ENCODE results near the gene C11orf24. TPM values are rescaled to one million over a fixed set of nuclear protein-coding genes. Genes with fewer than 3 reads are reported as not detected.

The C11orf24 gene
- total and polyA plus RNA-seq, 2 experiments from 2014 or later, result 89.4 to 105 TPM

DNA sequence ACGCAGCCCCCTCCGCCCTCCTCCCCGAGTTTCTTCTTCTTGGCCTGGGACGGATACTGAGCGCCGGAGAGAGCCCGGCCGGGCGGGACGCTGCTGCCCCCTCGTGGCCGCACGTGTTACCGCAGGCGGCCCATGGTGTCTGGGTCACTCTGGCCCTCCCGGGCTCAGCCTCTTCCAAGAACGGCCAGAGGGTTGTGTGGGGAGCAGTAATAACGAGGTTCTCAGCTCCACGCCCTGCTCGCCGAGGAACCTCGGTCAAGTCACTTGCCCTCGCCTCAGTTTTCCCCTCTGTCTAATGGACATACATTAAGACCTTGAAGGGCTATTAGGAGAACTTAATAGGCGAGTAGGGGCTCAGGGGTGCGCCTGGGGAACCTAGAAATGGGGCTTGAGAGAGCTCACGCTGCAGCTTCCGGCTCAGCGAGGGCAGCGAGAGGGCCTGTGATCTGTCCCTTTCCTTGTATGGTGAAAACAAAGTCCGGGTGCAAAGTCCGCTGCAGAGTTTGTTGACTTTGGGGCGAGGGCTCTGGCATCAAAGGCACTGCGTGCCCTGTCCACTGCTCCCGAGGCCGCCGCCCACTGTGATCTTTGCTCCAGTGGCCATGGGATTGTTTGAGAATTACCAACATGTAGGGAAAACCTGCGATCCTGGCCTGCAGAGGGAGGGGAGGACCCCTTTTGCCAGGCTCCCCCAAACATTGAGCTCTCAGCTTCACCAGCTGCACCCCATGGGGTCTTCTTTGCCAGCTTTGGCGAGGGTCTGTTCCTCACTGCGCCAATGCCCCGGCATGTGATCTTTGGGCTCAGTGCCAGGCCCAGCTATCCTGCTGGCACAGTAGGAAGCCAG is 26.3 kb upstream of the C11orf24 start:
- Histone ChIP-seq H3K9me3 (ENCODE audit: low read depth) (no peaks in the 10 kb centered on the region), H3K27me3 (replicated peaks; ENCODE audit: insufficient read depth) (no peaks in the 10 kb centered on the region), H3K79me2 (ENCODE audit: insufficient read depth) (no peaks in the 10 kb centered on the region), H3K4me1 (ENCODE audit: insufficient read depth) (no peaks in the 10 kb centered on the region), H3K9me2 (ENCODE audit: insufficient read depth) (no peaks in the 10 kb centered on the region), H3K27ac (no peak overlapping the region), H3F3A (ENCODE audit: insufficient read depth) (no peaks in the 10 kb centered on the region), H3K4me2 (ENCODE audit: unreplicated experiment) (no peak overlapping the region), H2AFZ (peak overlapping the region; percentile 75), H4K20me1 (ENCODE audit: insufficient read depth) (no peaks in the 10 kb centered on the region), H3K36me3 (ENCODE audit: low read depth) (no peaks in the 10 kb centered on the region), H3K9ac (no peak overlapping the region), H3K4me3 (peak overlapping the region; percentile 31)
- WGBS, 2 experiments (ENCODE audit: low coverage in 1 of 2, low lambda C conversion rate in 2 of 2, missing lambda C conversion rate in 2 of 2), result 27 to 30% methylated on average over 35 to 40 of the region's 40 CpGs
- DNase-seq, result peak; percentile 81
- TF ChIP-seq EZH2phosphoT487 (IDR thresholded peaks at IDR 0.05; ENCODE audit: insufficient read depth, low read depth), result no peak
- TF ChIP-seq EZH2 (IDR thresholded peaks at IDR 0.05; ENCODE audit: insufficient read depth, poor library complexity, severe bottlenecking), result no peak
- in situ Hi-C loops (cut with MboI), result no loop called here

GRCh38 chr11:68297494-68297811 is 25.7 kb upstream of the C11orf24 start:
- Histone ChIP-seq H3K36me3 (ENCODE audit: low read depth) (no peaks in the 10 kb centered on the region), H3K4me1 (ENCODE audit: insufficient read depth) (no peaks in the 10 kb centered on the region), H3K9me2 (ENCODE audit: insufficient read depth) (no peaks in the 10 kb centered on the region), H3F3A (ENCODE audit: insufficient read depth) (no peaks in the 10 kb centered on the region), H3K27ac (no peak overlapping the region), H3K4me2 (ENCODE audit: unreplicated experiment) (no peak overlapping the region), H2AFZ (peak overlapping the region; percentile 75), H3K4me3 (peak overlapping the region; percentile 31), H3K9me3 (ENCODE audit: low read depth) (no peaks in the 10 kb centered on the region), H4K20me1 (ENCODE audit: insufficient read depth) (no peaks in the 10 kb centered on the region), H3K79me2 (ENCODE audit: insufficient read depth) (no peaks in the 10 kb centered on the region), H3K9ac (no peak overlapping the region), H3K27me3 (replicated peaks; ENCODE audit: insufficient read depth) (no peaks in the 10 kb centered on the region)
- in situ Hi-C loops (cut with MboI), result no loop called here
- WGBS, 2 experiments (ENCODE audit: low coverage in 1 of 2, low lambda C conversion rate in 2 of 2, missing lambda C conversion rate in 2 of 2), result 21 to 23% methylated on average over 6 to 10 of the region's 10 CpGs
- no peak for DNase-seq
- TF ChIP-seq EZH2 (IDR thresholded peaks at IDR 0.05; ENCODE audit: insufficient read depth, poor library complexity, severe bottlenecking) (no peak), EZH2phosphoT487 (IDR thresholded peaks at IDR 0.05; ENCODE audit: insufficient read depth, low read depth) (no peak)

GRCh38 chr11:68297052-68297378 is 25.2 kb upstream of the C11orf24 start:
- no peaks in the 10 kb centered on the region for H3K9me3 ChIP-seq (ENCODE audit: low read depth)
- H3K4me3 ChIP-seq, result no peak overlapping the region
- TF ChIP-seq EZH2 (IDR thresholded peaks at IDR 0.05; ENCODE audit: insufficient read depth, poor library complexity, severe bottlenecking) (no peak), EZH2phosphoT487 (IDR thresholded peaks at IDR 0.05; ENCODE audit: insufficient read depth, low read depth) (no peak)
- no peak overlapping the region for H3K27ac ChIP-seq
- no peaks in the 10 kb centered on the region for H3K79me2 ChIP-seq (ENCODE audit: insufficient read depth)
- no peaks in the 10 kb centered on the region for H3F3A ChIP-seq (ENCODE audit: insufficient read depth)
- peak overlapping the region; percentile 75; the same call in 1 of the 2 replicates for H2AFZ ChIP-seq
- H3K27me3 ChIP-seq (replicated peaks; ENCODE audit: insufficient read depth), result no peaks in the 10 kb centered on the region
- no peaks in the 10 kb centered on the region for H3K9me2 ChIP-seq (ENCODE audit: insufficient read depth)
- no peaks in the 10 kb centered on the region for H3K4me1 ChIP-seq (ENCODE audit: insufficient read depth)
- no peak overlapping the region for H3K4me2 ChIP-seq (ENCODE audit: unreplicated experiment)
- no peak for DNase-seq
- H3K36me3 ChIP-seq (ENCODE audit: low read depth), result no peaks in the 10 kb centered on the region
- WGBS, 2 experiments (ENCODE audit: low coverage in 1 of 2, low lambda C conversion rate in 2 of 2, missing lambda C conversion rate in 2 of 2), result 83 to 88% methylated on average over 6 of the region's 6 CpGs
- H4K20me1 ChIP-seq (ENCODE audit: insufficient read depth), result no peaks in the 10 kb centered on the region
- no peak overlapping the region for H3K9ac ChIP-seq
- in situ Hi-C loops (cut with MboI), result no loop called here

- DNase-seq, result no peak
- no peaks in the 10 kb centered on the region for H3K4me1 ChIP-seq (ENCODE audit: insufficient read depth)
- no peak overlapping the region for H2AFZ ChIP-seq
- H3K9me2 ChIP-seq (ENCODE audit: insufficient read depth), result no peaks in the 10 kb centered on the region
- H3K9me3 ChIP-seq (ENCODE audit: low read depth), result no peaks in the 10 kb centered on the region
- no peaks in the 10 kb centered on the region for H4K20me1 ChIP-seq (ENCODE audit: insufficient read depth)
- no peak overlapping the region for H3K27ac ChIP-seq
- no peaks in the 10 kb centered on the region for H3F3A ChIP-seq (ENCODE audit: insufficient read depth)
- in situ Hi-C loops (cut with MboI), result no loop called here
- no peak overlapping the region for H3K9ac ChIP-seq
- H3K27me3 ChIP-seq (replicated peaks; ENCODE audit: insufficient read depth), result no peaks in the 10 kb centered on the region
- H3K79me2 ChIP-seq (ENCODE audit: insufficient read depth), result no peaks in the 10 kb centered on the region
- no peaks in the 10 kb centered on the region for H3K36me3 ChIP-seq (ENCODE audit: low read depth)
- no peak overlapping the region for H3K4me2 ChIP-seq (ENCODE audit: unreplicated experiment)
- 83 to 85% methylated on average over 15 of the region's 15 CpGs for WGBS, 2 experiments (ENCODE audit: low coverage in 1 of 2, low lambda C conversion rate in 2 of 2, missing lambda C conversion rate in 2 of 2)
- H3K4me3 ChIP-seq, result no peak overlapping the region
- no peak for TF ChIP-seq EZH2phosphoT487 (IDR thresholded peaks at IDR 0.05; ENCODE audit: insufficient read depth, low read depth)
- TF ChIP-seq EZH2 (IDR thresholded peaks at IDR 0.05; ENCODE audit: insufficient read depth, poor library complexity, severe bottlenecking), result no peak
Observed at GRCh38 chr11:68296344-68297051, 24.7 kb upstream of the C11orf24 start.
